Stimulated activated naive CD4-positive, alpha-beta T cell treated with Interleukin-2 at 50 U/mL for 16 hours (primary cell): ENCODE data around the gene MRPL12.
"Not testable (repeated sequence)": the region's sequence is repeated elsewhere in the genome, so short reads cannot be mapped to it uniquely, and the experiment has no call there.

ENCODE experiments used
- DNase-seq: peaks from one replicate; lab custom pipeline; 2025; lab: John Stamatoyannopoulos, UW

Gene MRPL12

GRCh38 chr17:81716674-81716996, 13.5 kb downstream of the MRPL12 start:
- no peak for DNase-seq

- DNase-seq = no peak
Measured at GRCh38 chr17:81717049-81717765, 14.0 kb downstream of the MRPL12 start.

GRCh38 chr17:81717766-81718089, 14.6 kb downstream of the MRPL12 start:
- DNase-seq = no peak

GRCh38 chr17:81719410-81720266, 16.5 kb downstream of the MRPL12 start:
- no peak for DNase-seq

GRCh38 chr17:81720267-81721071, 17.3 kb downstream of the MRPL12 start:
- DNase-seq = no peak

GRCh38 chr17:81722184-81723120, 19.3 kb downstream of the MRPL12 start:
- DNase-seq = no peak

- DNase-seq = no peak
Measured at GRCh38 chr17:81723651-81724209, 20.6 kb downstream of the MRPL12 start.

GRCh38 chr17:81725439-81725838, 22.3 kb downstream of the MRPL12 start:
- DNase-seq = no peak

- DNase-seq = no peak
Measured at GRCh38 chr17:81726004-81726403, 22.8 kb downstream of the MRPL12 start.

- DNase-seq = no peak
Measured at GRCh38 chr17:81727324-81728031, 24.3 kb downstream of the MRPL12 start.

- peak; percentile 46 for DNase-seq
Measured at GRCh38 chr17:81733507-81734404, 30.6 kb downstream of the MRPL12 start.

GRCh38 chr17:81734405-81735263, 31.5 kb downstream of the MRPL12 start:
- no peak for DNase-seq

- DNase-seq = no peak
Measured at GRCh38 chr17:81735264-81736102, 32.3 kb downstream of the MRPL12 start.

- DNase-seq = no peak
Measured at GRCh38 chr17:81737947-81738800, 35.0 kb downstream of the MRPL12 start.

- DNase-seq = no peak
Measured at GRCh38 chr17:81738801-81739393, 35.7 kb downstream of the MRPL12 start.

GRCh38 chr17:81739593-81739992, 36.4 kb downstream of the MRPL12 start:
- not testable (repeated sequence) for DNase-seq
